Suprapubic skin (tissue), 3 donors: ENCODE measurements around the gene NDUFV1.

ENCODE experiments used
- POLR2A ChIP-seq, 2 donors: fragments of 450-650 bp; IDR thresholded peaks; one replicate each; pipeline ENCODE4 v1.6.1; 2017; ENCODE audit warnings: antibody characterized with exemption in 2 of 2, mild to moderate bottlenecking in 2 of 2, moderate library complexity in 2 of 2
- TF ChIP-seq, protein P1 (sequence below), 2 donors: fragments of 200-600 bp in 1 of 2; fragments of 450-650 bp in 1 of 2; sonication (generic) in 1 of 2; IDR thresholded peaks; one replicate each; pipeline ENCODE4 v1.5.1; 2016 to 2019; ENCODE audit warnings: antibody characterized with exemption in 2 of 2, mild to moderate bottlenecking in 1 of 2, moderate library complexity in 1 of 2

DNA sequence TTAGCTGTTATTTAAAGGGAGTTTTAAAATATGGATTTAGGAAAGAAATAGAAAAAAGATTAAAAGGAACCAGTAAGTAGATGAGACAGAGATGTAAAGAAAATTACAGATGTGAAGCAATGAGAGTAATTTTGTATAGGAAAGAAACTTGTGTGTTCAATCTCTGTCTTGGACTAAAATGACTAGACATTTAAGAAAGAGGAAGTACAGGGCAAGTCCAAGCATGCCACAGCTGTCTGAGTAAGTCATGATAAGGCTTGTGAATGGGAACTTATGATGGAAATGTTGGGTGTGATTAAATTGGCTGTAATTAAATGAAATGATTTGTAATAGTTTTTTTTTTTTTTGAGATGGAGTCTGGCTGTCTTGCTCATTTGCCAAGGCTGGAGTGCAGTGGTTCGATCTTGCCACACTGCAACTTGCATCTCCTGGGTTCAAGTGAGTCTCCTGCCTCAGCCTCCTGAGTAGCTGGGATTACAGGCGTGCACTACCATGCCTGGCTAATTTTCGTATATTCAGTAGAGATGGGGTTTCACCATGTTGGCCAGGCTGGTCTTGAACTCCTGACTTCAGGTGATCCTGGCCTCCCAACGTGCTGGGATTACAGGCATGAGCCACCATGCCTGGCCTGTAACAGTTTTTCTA lies 49.7 kb downstream of the NDUFV1 start:
- TF ChIP-seq, protein P1, sequence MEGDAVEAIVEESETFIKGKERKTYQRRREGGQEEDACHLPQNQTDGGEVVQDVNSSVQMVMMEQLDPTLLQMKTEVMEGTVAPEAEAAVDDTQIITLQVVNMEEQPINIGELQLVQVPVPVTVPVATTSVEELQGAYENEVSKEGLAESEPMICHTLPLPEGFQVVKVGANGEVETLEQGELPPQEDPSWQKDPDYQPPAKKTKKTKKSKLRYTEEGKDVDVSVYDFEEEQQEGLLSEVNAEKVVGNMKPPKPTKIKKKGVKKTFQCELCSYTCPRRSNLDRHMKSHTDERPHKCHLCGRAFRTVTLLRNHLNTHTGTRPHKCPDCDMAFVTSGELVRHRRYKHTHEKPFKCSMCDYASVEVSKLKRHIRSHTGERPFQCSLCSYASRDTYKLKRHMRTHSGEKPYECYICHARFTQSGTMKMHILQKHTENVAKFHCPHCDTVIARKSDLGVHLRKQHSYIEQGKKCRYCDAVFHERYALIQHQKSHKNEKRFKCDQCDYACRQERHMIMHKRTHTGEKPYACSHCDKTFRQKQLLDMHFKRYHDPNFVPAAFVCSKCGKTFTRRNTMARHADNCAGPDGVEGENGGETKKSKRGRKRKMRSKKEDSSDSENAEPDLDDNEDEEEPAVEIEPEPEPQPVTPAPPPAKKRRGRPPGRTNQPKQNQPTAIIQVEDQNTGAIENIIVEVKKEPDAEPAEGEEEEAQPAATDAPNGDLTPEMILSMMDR (IDR thresholded peaks at IDR 0.05) = no peak
- no peak for TF ChIP-seq POLR2A (IDR thresholded peaks at IDR 0.05)
